Adipocyte (in vitro differentiated cells): Measurements from ENCODE around the gene ADAMTS1.

Experiments used
- DNase-seq: peaks from one replicate; pipeline ENCODE4 v3.0.0-alpha.2; 2015; ENCODE audit warnings: low read depth
- H3K27me3 ChIP-seq: replicated peaks from 2 replicates; pipeline ENCODE4 v1.7.0; 2013; ENCODE audit warnings: mild to moderate bottlenecking, low read length, moderate library complexity; ENCODE audit not compliant: control insufficient read depth, insufficient read depth
- H3K36me3 ChIP-seq: 2 replicates; pipeline ENCODE4 v1.7.0; 2013; ENCODE audit warnings: low read length, mild to moderate bottlenecking, moderate library complexity; ENCODE audit not compliant: control insufficient read depth, insufficient read depth, severe bottlenecking
- H3K4me1 ChIP-seq: 2 replicates; pipeline ENCODE4 v1.7.0; 2013; ENCODE audit warnings: mild to moderate bottlenecking, low read length, moderate library complexity; ENCODE audit not compliant: control insufficient read depth, insufficient read depth
- H3K4me3 ChIP-seq: 2 replicates; pipeline ENCODE4 v1.7.0; 2013; ENCODE audit warnings: mild to moderate bottlenecking, low read length, moderate library complexity
- H3K9ac ChIP-seq: 2 replicates; pipeline ENCODE4 v1.7.0; 2013; ENCODE audit warnings: mild to moderate bottlenecking, low read length, moderate library complexity
- H3K9me3 ChIP-seq: 2 replicates; pipeline ENCODE4 v1.7.0; 2013; ENCODE audit warnings: mild to moderate bottlenecking, low read length, moderate library complexity; ENCODE audit not compliant: control insufficient read depth

The ADAMTS1 gene

GRCh38 chr21:26844258-26845065 is 747 bp downstream of the ADAMTS1 start:
- peak; percentile 74 for DNase-seq
- Histone ChIP-seq H3K9me3 (no peaks in the 10 kb centered on the region), H3K36me3 (peaks cover 30% of the 10 kb centered on the region), H3K4me3 (peak overlapping the region; percentile 95), H3K4me1 (peaks cover 29% of the 10 kb centered on the region), H3K9ac (peak overlapping the region; percentile 96), H3K27me3 (no peaks in the 10 kb centered on the region)

GRCh38 chr21:26843933-26844257 is 1.3 kb downstream of the ADAMTS1 start:
- peak; percentile 53 for DNase-seq
- Histone ChIP-seq H3K4me1 (peaks cover 34% of the 10 kb centered on the region), H3K9me3 (no peaks in the 10 kb centered on the region)

GRCh38 chr21:26842974-26843932 is 2.0 kb downstream of the ADAMTS1 start:
- H3K27me3 ChIP-seq = no peaks in the 10 kb centered on the region
- H3K9me3 ChIP-seq = no peaks in the 10 kb centered on the region
- peaks cover 43% of the 10 kb centered on the region for H3K36me3 ChIP-seq
- H3K9ac ChIP-seq = peak overlapping the region; percentile 96
- H3K4me1 ChIP-seq = peaks cover 35% of the 10 kb centered on the region
- peak overlapping the region; percentile 95 for H3K4me3 ChIP-seq
- peak; percentile 98 for DNase-seq

More at GRCh38 chr21:26843933-26844257, 1.3 kb downstream of the ADAMTS1 start:
- no peaks in the 10 kb centered on the region for H3K27me3 ChIP-seq
- H3K36me3 ChIP-seq = peaks cover 36% of the 10 kb centered on the region
- H3K4me3 ChIP-seq = peak overlapping the region; percentile 95
- H3K9ac ChIP-seq = peak overlapping the region; percentile 96

DNA sequence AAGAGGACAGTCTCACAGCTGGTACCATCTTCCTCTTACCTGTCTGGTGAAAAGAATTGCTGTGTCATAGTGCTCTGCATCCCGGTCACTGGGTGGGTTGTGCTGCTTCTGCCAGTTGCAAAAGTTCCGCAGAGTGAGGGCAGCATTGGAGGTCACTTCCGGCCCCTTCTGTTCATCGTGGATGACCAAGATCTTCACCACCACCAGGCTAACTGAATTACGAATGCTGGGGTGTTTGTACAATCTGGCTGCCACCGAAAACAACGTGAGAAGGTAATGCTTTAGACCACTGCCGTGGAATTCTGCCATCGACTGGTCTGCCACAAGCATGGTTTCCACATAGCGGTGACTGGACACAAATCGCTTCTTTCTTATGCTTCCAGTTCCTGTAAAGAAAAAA is 2.9 kb downstream of the ADAMTS1 start:
- Histone ChIP-seq H3K9ac (peak overlapping the region; percentile 96), H3K27me3 (no peaks in the 10 kb centered on the region), H3K36me3 (peaks cover 52% of the 10 kb centered on the region), H3K4me3 (peak overlapping the region; percentile 95), H3K9me3 (no peaks in the 10 kb centered on the region), H3K4me1 (peaks cover 44% of the 10 kb centered on the region)
- peak; percentile 10 for DNase-seq

DNA sequence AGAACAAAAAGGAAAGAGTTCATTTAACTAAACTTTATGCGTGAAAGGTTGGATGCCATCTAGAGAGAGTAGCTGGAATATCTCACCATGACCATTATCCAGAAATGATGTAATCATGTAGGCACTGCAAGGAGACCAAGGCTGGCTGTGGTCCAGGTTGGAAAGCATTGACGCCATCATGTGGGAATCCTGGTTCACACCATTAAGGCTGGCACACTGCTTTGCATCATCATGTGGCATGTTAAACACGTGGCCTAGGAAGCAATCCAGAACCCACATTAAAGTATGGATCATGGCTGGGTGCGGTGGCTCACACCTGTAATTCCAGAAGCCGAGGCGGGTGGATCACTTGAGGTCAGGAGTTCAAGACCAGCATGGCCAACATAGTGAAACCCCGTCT is 4.3 kb downstream of the ADAMTS1 start:
- H3K9ac ChIP-seq = peak overlapping the region; percentile 46
- H3K4me3 ChIP-seq = peak overlapping the region; percentile 95
- H3K9me3 ChIP-seq = no peaks in the 10 kb centered on the region
- H3K27me3 ChIP-seq = no peaks in the 10 kb centered on the region
- peaks cover 66% of the 10 kb centered on the region for H3K36me3 ChIP-seq
- DNase-seq = peak; percentile 67
- H3K4me1 ChIP-seq = peaks cover 53% of the 10 kb centered on the region

- peaks cover 67% of the 10 kb centered on the region for H3K36me3 ChIP-seq
- peak overlapping the region; percentile 95 for H3K4me3 ChIP-seq
- H3K27me3 ChIP-seq = no peaks in the 10 kb centered on the region
- H3K9ac ChIP-seq = peak overlapping the region; percentile 46
- no peak for DNase-seq
- H3K9me3 ChIP-seq = no peaks in the 10 kb centered on the region
- H3K4me1 ChIP-seq = peaks cover 60% of the 10 kb centered on the region
Observed at GRCh38 chr21:26840201-26840600, 5.0 kb downstream of the ADAMTS1 start.

DNA sequence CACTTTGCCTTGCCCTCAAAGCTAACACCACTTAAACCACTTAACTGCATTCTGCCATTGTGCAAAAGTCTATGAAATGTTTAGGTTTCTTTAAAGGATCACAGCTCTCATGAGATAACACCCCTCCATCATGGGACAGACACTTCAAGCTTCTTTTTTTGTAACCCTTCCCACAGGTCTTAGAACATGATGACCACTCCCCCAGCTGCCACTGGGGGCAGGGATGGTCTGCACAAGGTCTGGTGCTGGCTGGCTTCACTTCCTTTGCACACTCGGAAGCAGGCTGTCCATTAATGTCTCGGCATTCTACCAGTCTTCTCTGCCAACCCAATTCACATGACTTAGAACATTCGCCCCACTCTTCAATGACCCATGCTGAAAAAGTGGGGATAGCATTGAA is 7.7 kb downstream of the ADAMTS1 start:
- Histone ChIP-seq H3K9me3 (no peaks in the 10 kb centered on the region), H3K27me3 (no peaks in the 10 kb centered on the region), H3K4me1 (peaks cover 60% of the 10 kb centered on the region), H3K4me3 (peak overlapping the region; percentile 36), H3K36me3 (peaks cover 67% of the 10 kb centered on the region), H3K9ac (peak overlapping the region; percentile 8)
- DNase-seq = no peak

- H3K36me3 ChIP-seq = peaks cover 58% of the 10 kb centered on the region
Observed at GRCh38 chr21:26836528-26836927, 8.7 kb downstream of the ADAMTS1 start.

GRCh38 chr21:26835714-26836265 is 9.4 kb downstream of the ADAMTS1 start:
- DNase-seq = no peak
- H3K27me3 ChIP-seq = no peaks in the 10 kb centered on the region
- no peak overlapping the region for H3K4me3 ChIP-seq
- H3K9ac ChIP-seq = no peak overlapping the region
- H3K4me1 ChIP-seq = peaks cover 45% of the 10 kb centered on the region
- peaks cover 50% of the 10 kb centered on the region for H3K36me3 ChIP-seq
- H3K9me3 ChIP-seq = no peaks in the 10 kb centered on the region

More at GRCh38 chr21:26836528-26836927, 8.7 kb downstream of the ADAMTS1 start:
- Histone ChIP-seq H3K4me1 (peaks cover 50% of the 10 kb centered on the region), H3K9me3 (no peaks in the 10 kb centered on the region), H3K27me3 (no peaks in the 10 kb centered on the region), H3K4me3 (no peak overlapping the region), H3K9ac (no peak overlapping the region)
- DNase-seq = no peak

DNA sequence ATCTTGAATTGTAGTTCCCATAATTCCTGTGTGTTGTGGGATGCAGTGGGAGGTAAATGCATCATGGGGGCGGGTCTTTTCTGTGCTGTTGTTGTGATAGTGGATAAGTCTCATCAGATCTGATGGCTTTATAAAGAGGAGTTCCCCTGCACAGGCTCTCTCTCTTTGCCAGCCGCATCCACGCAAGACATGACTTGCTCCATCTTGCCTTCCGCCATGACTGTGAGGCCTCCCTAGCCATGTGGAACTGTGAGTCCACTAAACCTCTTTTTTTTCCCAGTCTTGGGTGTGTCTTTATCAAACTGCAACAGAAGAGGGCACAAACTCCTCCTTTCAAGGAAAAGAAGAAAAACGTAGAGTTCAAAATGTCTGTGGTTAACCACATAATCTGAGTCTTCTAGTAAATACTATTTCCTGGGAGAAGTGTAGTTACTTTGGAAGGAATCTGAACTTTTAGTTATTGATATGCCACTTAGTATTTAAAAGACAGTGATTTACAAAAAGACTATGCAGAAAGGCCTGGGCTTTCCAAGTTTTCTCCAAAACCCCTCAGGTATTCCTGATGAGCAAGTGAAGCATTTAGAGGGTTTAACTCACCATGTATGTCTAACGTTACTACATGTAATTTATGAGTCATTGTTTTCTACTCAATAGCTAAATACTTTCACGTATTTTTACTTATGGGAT is 10.0 kb downstream of the ADAMTS1 start:
- DNase-seq = peak; percentile 71
- no peak overlapping the region for H3K4me3 ChIP-seq
- H3K9me3 ChIP-seq = no peaks in the 10 kb centered on the region
- H3K4me1 ChIP-seq = peaks cover 38% of the 10 kb centered on the region
- peaks cover 44% of the 10 kb centered on the region for H3K36me3 ChIP-seq
- no peak overlapping the region for H3K9ac ChIP-seq
- no peaks in the 10 kb centered on the region for H3K27me3 ChIP-seq
